ENCODE results near the gene GLOD4.
A peak's percentile ranks its signal among the peaks of the same experiment; 100 is the strongest.
"Not testable (repeated sequence)": the region's sequence is repeated elsewhere in the genome, so short reads cannot be mapped to it uniquely, and the experiment has no call there.

The GLOD4 gene

GRCh38 chr17:802481-802880, 20.4 kb upstream of the GLOD4 start:
- no peak for DNase-seq

- DNase-seq: no peak
These were observed 19.6 kb upstream of the GLOD4 start for GRCh38 chr17:801660-802059.

GRCh38 chr17:800446-801242, 18.6 kb upstream of the GLOD4 start:
- no peak for DNase-seq

- no peak for DNase-seq
These were observed 17.2 kb upstream of the GLOD4 start for GRCh38 chr17:799261-799660.

GRCh38 chr17:798246-798645, 16.2 kb upstream of the GLOD4 start:
- DNase-seq: no peak

- DNase-seq: no peak
These were observed 15.3 kb upstream of the GLOD4 start for GRCh38 chr17:797236-797840.

GRCh38 chr17:796609-797008, 14.5 kb upstream of the GLOD4 start:
- DNase-seq: no peak

- DNase-seq: no peak
These were observed 13.6 kb upstream of the GLOD4 start for GRCh38 chr17:795721-796120.

GRCh38 chr17:795276-795675, 13.2 kb upstream of the GLOD4 start:
- DNase-seq: no peak

- DNase-seq: peak; percentile 28 to 62
These were observed 12.8 kb upstream of the GLOD4 start for GRCh38 chr17:794876-795275.

GRCh38 chr17:792277-792676, 10.2 kb upstream of the GLOD4 start:
- no peak for DNase-seq

- no peak for DNase-seq
These were observed 9.7 kb upstream of the GLOD4 start for GRCh38 chr17:791829-792228.

- not testable (repeated sequence) for DNase-seq
These were observed 8.8 kb upstream of the GLOD4 start for GRCh38 chr17:790874-791247.

GRCh38 chr17:789931-790873, 8.1 kb upstream of the GLOD4 start:
- DNase-seq: not testable (repeated sequence)

GRCh38 chr17:789160-789840, 7.2 kb upstream of the GLOD4 start:
- DNase-seq: no peak

- no peak for DNase-seq
These were observed 6.5 kb upstream of the GLOD4 start for GRCh38 chr17:788551-788950.

- DNase-seq: no peak
These were observed 5.7 kb upstream of the GLOD4 start for GRCh38 chr17:787641-788221.

- not testable (repeated sequence) for DNase-seq
These were observed 3.8 kb upstream of the GLOD4 start for GRCh38 chr17:785901-786300.

GRCh38 chr17:784143-784542, 2.1 kb upstream of the GLOD4 start:
- no peak for DNase-seq

- no peak for DNase-seq
These were observed 4.0 kb downstream of the GLOD4 start for GRCh38 chr17:778096-778495.

GRCh38 chr17:774313-774584, 7.8 kb downstream of the GLOD4 start:
- DNase-seq: no peak

GRCh38 chr17:773467-774312, 8.4 kb downstream of the GLOD4 start:
- no peak for DNase-seq
